GM12872 (cell line): Measurements from ENCODE around the gene BLTP2.

Experiments
- CTCF ChIP-seq: IDR thresholded peaks from 3 replicates; pipeline ENCODE4 v1.5.1; 2011; ENCODE audit warnings: low read depth, mild to moderate bottlenecking, low read length, moderate library complexity; ENCODE audit not compliant: insufficient read depth

The BLTP2 gene

DNA sequence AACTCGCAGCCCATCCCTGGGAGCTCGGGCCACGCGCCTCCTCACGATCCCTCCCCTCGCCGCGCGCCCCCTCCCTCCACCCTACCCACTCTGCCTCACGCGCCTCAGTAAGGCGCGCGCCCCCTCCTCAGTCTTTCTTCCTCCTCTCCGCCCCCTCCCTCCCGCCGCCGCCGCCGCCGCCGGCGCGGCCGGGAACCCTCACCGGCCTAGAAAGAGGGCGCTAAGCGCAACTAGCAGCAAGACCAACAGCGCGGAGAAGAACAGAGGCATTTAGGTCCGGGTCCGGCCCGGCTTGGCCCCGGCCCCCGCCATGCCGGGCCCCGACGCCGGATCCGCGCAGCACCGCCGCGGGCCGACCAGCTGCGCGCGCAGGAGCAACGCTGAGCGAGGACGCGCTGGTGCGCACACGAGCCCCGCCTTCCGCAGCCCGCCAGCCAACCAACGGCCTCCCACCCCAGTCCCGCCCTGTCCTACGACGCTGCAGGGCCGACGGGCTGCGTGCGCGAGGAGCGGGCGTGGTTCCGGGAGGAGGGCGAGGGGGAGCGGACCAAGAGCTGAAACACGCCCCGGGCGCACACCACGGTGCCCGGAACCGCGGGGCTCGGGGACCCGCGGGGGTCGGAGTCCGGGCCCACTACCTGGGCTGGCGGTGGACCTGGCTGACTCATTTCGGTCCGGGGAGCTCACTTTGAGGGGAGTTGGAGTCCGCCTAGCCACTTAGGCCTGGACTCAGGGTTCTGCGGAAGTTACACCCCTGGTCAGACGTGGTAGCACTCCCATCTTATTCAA lies at the start of gene BLTP2:
TSS of gene BLTP2 (minus strand) at position 372 of the 789 bp plus-strand sequence. CDS start at position 270, 102 bp downstream.
- TF ChIP-seq CTCF = no peak

- TF ChIP-seq CTCF = no peak
Measured at GRCh38 chr17:28693869-28694268, 48.9 kb upstream of the BLTP2 start.

GRCh38 chr17:28689011-28689410 lies 44.1 kb upstream of the BLTP2 start:
- no peak for TF ChIP-seq CTCF

DNA sequence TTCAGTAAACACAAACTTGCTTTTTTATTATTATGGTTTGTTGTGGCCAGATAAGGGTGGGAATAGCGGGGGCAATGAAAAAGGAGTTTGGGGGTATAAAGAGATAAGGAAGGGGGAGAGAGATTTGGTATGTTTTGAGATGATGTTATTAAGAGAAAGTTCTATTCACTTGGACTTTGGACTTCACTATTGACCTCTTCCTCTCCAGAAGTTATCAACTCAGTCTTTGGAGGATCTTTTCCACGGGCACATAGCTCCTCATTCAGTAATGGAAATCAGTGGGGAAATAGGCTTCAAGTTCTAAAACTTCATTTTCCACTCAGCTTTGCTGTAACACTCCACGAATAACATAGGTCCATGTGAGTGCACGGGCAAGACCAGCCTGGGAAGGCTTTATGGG lies 43.5 kb upstream of the BLTP2 start:
- no peak for TF ChIP-seq CTCF

DNA sequence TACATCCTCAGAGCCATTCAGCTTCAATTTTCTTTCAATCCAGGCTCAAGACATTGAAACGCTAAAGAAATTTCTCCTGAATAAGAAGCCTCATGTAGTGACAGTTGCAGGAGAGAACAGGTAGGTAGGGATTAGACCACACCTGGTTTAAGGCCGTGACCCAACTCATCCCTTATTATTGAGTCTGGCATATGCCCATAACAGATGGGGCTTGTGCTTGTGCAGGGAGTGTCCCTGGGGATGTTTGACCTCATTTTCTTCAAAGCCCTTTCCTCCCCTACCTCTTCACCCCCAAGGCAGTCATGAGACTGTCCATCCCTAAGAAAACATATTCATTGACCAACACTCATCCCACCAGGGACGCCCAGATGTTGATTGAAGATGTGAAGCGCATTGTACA lies 41.3 kb upstream of the BLTP2 start:
- no peak for TF ChIP-seq CTCF

- TF ChIP-seq CTCF = no peak
Measured at GRCh38 chr17:28685366-28685765, 40.4 kb upstream of the BLTP2 start.

DNA sequence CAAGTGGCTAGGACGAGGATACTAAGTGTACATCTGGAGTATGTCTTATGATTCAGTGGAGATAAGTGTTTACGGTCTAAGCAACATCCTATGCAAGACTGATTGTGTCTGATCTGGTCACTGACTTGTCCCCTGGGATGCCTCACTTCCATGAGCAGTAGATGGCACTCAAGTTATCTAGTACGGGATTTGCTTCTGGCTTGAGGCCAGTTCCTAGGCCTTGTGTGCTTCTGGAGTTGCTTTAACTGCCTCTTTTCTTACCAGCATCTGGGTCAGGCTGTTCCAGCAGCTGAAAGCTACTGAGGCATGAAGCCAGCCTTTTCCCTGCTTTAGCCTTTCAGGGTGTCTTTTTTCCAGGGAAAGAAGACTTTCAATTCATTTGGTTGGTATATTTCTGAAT lies 40.0 kb upstream of the BLTP2 start:
- TF ChIP-seq CTCF = no peak
